ENCODE results near the gene ITGAX. TPM values are rescaled to one million over a fixed set of nuclear protein-coding genes. Genes with fewer than 3 reads are reported as not detected.

The ITGAX gene
- total RNA-seq, 4 donors from 2014 or later: 1.8 to 9.3 (median 4.3) TPM

- Histone ChIP-seq H3K9me3 (no peaks in the 10 kb centered on the region), H3K4me3 (no peak overlapping the region), H3K36me3 (no peaks in the 10 kb centered on the region), H3K27ac (no peak overlapping the region), H3K4me1 (peaks cover 0 to 11% (median 4%) of the 10 kb centered on the region in 4 donors), H3K27me3 (no peaks in the 10 kb centered on the region)
- DNase-seq (ENCODE audit: low spot score in 2 of 2): no peak
- WGBS, 2 donors: 74 to 77% methylated on average over 10 to 12 of the region's 12 CpGs
- TF ChIP-seq POLR2A (IDR thresholded peaks at IDR 0.05) (no peak), EP300 (IDR thresholded peaks at IDR 0.05) (no peak), CTCF (IDR thresholded peaks at IDR 0.05) (no peak)
Observed at GRCh38 chr16:31423801-31424200, 68.8 kb downstream of the ITGAX start.

- no peak for TF ChIP-seq CTCF (IDR thresholded peaks at IDR 0.05)
- no peak for TF ChIP-seq POLR2A (IDR thresholded peaks at IDR 0.05)
- TF ChIP-seq EP300 (IDR thresholded peaks at IDR 0.05): no peak
- peak overlapping the region; percentile 13 to 56 (median 27) for H3K4me3 ChIP-seq
- no peaks in the 10 kb centered on the region for H3K36me3 ChIP-seq
- H3K27ac ChIP-seq: peak overlapping the region in 1 of 4 donors; percentile 45
- no peaks in the 10 kb centered on the region for H3K9me3 ChIP-seq
- H3K27me3 ChIP-seq: no peaks in the 10 kb centered on the region
- DNase-seq (ENCODE audit: low spot score in 2 of 2): peak in 1 of 2 donors; percentile 15
- WGBS, 2 donors: 20 to 39% methylated on average over 38 to 53 of the region's 83 CpGs
- H3K4me1 ChIP-seq: peaks cover 0 to 11% (median 4%) of the 10 kb centered on the region in 4 donors
Observed at GRCh38 chr16:31427441-31428278, 72.7 kb downstream of the ITGAX start.

GRCh38 chr16:31428279-31428597 lies 73.3 kb downstream of the ITGAX start, which contains the start of gene COX6A2:
Gene COX6A2, minus strand, starts transcription at chr16:31428360. Its CDS starts 35 bp downstream, at chr16:31428325.
- H3K27me3 ChIP-seq: no peaks in the 10 kb centered on the region
- no peaks in the 10 kb centered on the region for H3K36me3 ChIP-seq
- H3K4me3 ChIP-seq: peak within 1 kb of the TSS; percentile 13 to 56 (median 27)
- peaks cover 0 to 11% (median 4%) of the 10 kb centered on the region in 4 donors for H3K4me1 ChIP-seq
- WGBS, 2 donors: 46 to 57% methylated on average over 2 to 7 of the region's 7 CpGs
- H3K27ac ChIP-seq: peak within 1 kb of the TSS in 1 of 4 donors; percentile 45
- no peak for DNase-seq (ENCODE audit: low spot score in 2 of 2)
- TF ChIP-seq EP300 (IDR thresholded peaks at IDR 0.05): no peak
- TF ChIP-seq POLR2A (IDR thresholded peaks at IDR 0.05): no peak
- TF ChIP-seq CTCF (IDR thresholded peaks at IDR 0.05): no peak
- H3K9me3 ChIP-seq: no peaks in the 10 kb centered on the region

- H3K4me1 ChIP-seq: peaks cover 0 to 11% (median 4%) of the 10 kb centered on the region in 4 donors
- H3K36me3 ChIP-seq: no peaks in the 10 kb centered on the region
- 68 to 70% methylated on average over 7 of the region's 7 CpGs for WGBS, 2 donors
- no peaks in the 10 kb centered on the region for H3K27me3 ChIP-seq
- DNase-seq (ENCODE audit: low spot score in 2 of 2): no peak
- no peaks in the 10 kb centered on the region for H3K9me3 ChIP-seq
- TF ChIP-seq CTCF (IDR thresholded peaks at IDR 0.05): no peak
- TF ChIP-seq POLR2A (IDR thresholded peaks at IDR 0.05): no peak
- no peak for TF ChIP-seq EP300 (IDR thresholded peaks at IDR 0.05)
- no peak overlapping the region for H3K4me3 ChIP-seq
- no peak overlapping the region for H3K27ac ChIP-seq
Observed at GRCh38 chr16:31428638-31429247, 73.8 kb downstream of the ITGAX start.

GRCh38 chr16:31429314-31429713 lies 74.3 kb downstream of the ITGAX start:
- no peak for DNase-seq (ENCODE audit: low spot score in 2 of 2)
- Histone ChIP-seq H3K27me3 (no peaks in the 10 kb centered on the region), H3K9me3 (no peaks in the 10 kb centered on the region), H3K4me3 (no peak overlapping the region), H3K4me1 (peaks cover 0 to 11% (median 4%) of the 10 kb centered on the region in 4 donors), H3K27ac (no peak overlapping the region), H3K36me3 (no peaks in the 10 kb centered on the region)
- 5 to 13% methylated on average over 1 of the region's 1 CpG for WGBS, 2 donors
- TF ChIP-seq EP300 (IDR thresholded peaks at IDR 0.05) (no peak), POLR2A (IDR thresholded peaks at IDR 0.05) (no peak), CTCF (IDR thresholded peaks at IDR 0.05) (no peak)

Data from tibial nerve (tissue), 4 donors.